ENCODE results near the gene ACTR10.

GRCh38 chr14:58258156-58258555 is 58.2 kb downstream of the ACTR10 start:
- TF ChIP-seq CTCF (conservative IDR thresholded peaks at IDR 0.05 in 1 of 2, IDR thresholded peaks at IDR 0.05 in 1 of 2; ENCODE audit: low read depth in 1 of 2, low read length in 2 of 2), result no peak
- no peak for TF ChIP-seq EZH2 (IDR thresholded peaks at IDR 0.05; ENCODE audit: low read length, missing control alignments)

All from fibroblast of lung (primary cell).